ENCODE results near the gene NDST3.
A peak's percentile ranks its signal among the peaks of the same experiment; 100 is the strongest.

The NDST3 gene

GRCh38 chr4:118034053-118034785 is at the start of gene NDST3:
TSS of gene NDST3 (plus strand) at chr4:118034486. CDS start at chr4:118053911, 19,425 bp downstream.
- DNase-seq (ENCODE audit: low spot score): peak; percentile 97

DNA sequence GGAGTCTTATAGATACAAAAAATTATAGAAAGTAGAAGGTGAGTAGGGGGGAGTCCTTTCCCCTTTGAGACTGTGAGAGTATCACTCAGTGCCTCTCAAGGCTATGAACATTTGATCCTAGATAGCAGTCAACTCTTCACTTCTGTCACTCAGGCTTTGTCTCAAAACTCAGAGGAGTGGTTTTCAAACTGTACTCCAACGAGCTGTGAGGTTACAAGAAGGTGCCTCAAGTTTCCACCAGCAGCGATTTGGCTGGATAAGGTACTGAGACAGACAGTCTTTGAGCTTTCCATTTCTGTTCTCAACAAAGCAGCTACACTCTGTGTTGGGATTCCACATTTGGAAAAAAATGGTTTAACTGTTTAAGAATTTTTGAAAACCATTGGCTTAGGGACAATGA is 48.0 kb upstream of the NDST3 start:
- no peak for DNase-seq (ENCODE audit: low spot score)

DNA sequence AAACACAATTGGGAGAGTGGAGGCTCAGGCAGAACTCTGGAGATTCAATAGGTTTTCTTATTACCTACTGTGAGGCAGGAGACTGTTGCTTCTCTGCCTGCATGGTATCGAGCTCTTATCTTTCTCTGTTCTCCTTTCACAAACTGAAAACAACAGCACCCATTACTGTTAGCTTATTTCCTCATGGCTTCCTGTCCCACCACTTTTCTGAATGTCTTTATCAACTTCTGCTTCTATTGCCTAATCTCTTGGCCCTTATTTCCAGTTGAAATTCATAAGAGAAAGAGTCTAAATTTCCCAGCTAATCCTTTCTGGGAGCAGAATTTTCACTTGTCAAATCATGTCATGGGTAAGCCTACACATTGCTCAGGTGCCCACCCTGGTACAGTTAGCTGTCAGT is 46.8 kb upstream of the NDST3 start:
- DNase-seq (ENCODE audit: low spot score): no peak

GRCh38 chr4:117996891-117997290 is 37.4 kb upstream of the NDST3 start:
- peak; percentile 85 for DNase-seq (ENCODE audit: low spot score)

- DNase-seq (ENCODE audit: low spot score): no peak
Observed at GRCh38 chr4:118004088-118004487, 30.2 kb upstream of the NDST3 start.

GRCh38 chr4:118005883-118006282 is 28.4 kb upstream of the NDST3 start:
- no peak for DNase-seq (ENCODE audit: low spot score)

DNA sequence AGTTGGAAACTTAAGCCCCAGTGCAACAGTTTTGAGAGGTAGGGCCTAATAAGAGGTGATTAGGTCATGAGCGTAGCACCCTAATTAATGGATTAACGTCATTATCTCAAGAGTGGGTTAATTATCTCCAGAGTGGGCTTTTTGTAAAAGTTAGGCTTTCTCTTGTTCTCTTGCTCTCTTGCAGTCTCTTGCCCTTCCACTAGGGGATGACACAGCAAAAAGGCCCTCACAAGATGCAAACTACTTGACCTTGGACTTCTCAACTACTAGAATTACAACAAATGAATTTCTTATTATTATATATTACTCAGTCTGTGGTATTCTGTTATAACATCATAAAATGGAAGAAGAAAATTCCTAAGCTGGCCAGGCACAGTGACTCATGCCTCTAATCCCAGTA is 22.1 kb upstream of the NDST3 start:
- no peak for DNase-seq (ENCODE audit: low spot score)

GRCh38 chr4:118014831-118015230 is 19.5 kb upstream of the NDST3 start:
- DNase-seq (ENCODE audit: low spot score): no peak

GRCh38 chr4:118018381-118019145 is 15.7 kb upstream of the NDST3 start:
- no peak for DNase-seq (ENCODE audit: low spot score)

DNA sequence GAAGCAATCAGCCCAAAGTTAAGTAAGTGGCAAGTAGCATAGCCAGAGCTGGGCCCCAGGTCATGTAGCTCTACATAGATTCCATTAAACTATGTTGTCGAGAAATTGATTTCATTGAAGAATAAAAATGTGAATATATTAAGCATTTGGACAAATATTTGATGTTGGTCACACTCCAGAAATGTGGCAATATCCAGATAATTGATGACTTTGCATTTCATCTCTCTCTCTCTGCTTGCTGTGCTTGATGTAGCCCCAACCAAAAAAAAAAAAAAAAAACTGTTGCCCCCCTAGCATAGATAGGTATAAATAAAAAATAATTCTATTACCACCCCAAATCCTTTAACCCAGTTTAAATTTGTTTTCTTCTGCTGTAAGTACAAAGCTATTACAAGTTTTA is 7.5 kb upstream of the NDST3 start:
- DNase-seq (ENCODE audit: low spot score): no peak

- no peak for DNase-seq (ENCODE audit: low spot score)
Observed at GRCh38 chr4:118029224-118029623, 5.1 kb upstream of the NDST3 start.

DNA sequence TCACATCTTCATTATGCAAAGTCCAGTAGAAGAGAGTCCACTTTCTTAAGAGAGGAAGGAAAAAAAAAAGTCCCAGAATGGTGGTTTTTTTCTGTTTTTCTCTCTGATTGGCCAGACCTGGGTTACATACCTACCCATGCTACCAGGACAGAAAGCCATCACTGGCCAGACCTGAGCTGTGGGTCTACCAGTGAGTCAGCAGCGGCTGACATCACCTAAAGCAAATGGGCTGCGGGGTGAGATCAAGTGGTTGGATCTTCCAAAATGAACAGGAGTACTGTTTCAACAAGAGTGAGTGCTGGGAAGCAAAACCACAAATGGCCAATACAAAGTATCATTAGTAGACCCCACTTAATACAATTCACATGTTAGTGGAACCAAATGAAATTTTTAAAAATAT is 1.6 kb upstream of the NDST3 start:
- DNase-seq (ENCODE audit: low spot score): peak; percentile 69

- peak; percentile 65 for DNase-seq (ENCODE audit: low spot score)
Observed at GRCh38 chr4:118033148-118034052, 886 bp upstream of the NDST3 start.

- DNase-seq (ENCODE audit: low spot score): peak; percentile 40
Observed at GRCh38 chr4:118035309-118035708, 1.0 kb downstream of the NDST3 start.

DNA sequence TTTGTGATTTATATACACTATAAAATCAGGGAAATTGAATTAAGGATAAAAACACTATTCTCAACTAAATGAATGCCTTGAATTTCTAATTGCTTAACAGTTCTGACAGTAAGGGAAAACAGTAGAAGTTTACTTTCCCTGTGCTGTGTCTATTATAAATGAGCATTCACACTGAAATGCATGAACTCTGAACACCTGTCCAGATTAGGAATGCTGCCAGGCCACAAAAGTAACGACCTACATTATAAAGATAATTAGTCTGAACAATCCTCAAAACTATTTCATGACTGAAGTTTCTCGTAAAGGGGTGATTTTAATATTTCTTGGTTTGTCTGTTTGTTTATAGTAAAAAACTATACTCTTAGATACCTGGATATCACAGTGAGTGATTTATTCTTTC is 2.0 kb downstream of the NDST3 start:
- DNase-seq (ENCODE audit: low spot score): peak; percentile 44

- DNase-seq (ENCODE audit: low spot score): peak; percentile 23
Observed at GRCh38 chr4:118037955-118038354, 3.7 kb downstream of the NDST3 start.

GRCh38 chr4:118046323-118046722 is 12.0 kb downstream of the NDST3 start:
- no peak for DNase-seq (ENCODE audit: low spot score)

DNA sequence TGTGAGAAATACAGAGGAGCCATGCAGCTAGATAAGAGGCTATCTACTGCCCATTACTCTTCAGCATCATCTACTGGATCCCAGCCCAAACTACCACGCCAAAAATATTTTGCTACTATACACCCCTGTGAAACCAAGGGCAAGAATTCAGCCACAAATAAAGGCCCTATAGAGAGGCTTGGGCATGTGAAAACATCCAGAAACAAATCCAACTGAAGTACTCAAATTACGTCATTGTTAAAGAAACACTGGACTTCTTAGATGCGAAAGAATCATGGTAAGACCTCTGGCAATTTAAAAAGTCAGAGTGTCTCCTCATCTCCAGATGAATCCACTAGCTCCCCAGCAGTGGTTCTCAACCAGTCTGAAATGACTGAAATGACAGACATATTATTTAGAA is 12.8 kb downstream of the NDST3 start:
- no peak for DNase-seq (ENCODE audit: low spot score)

GRCh38 chr4:118058955-118059354 is 24.7 kb downstream of the NDST3 start:
- no peak for DNase-seq (ENCODE audit: low spot score)

DNA sequence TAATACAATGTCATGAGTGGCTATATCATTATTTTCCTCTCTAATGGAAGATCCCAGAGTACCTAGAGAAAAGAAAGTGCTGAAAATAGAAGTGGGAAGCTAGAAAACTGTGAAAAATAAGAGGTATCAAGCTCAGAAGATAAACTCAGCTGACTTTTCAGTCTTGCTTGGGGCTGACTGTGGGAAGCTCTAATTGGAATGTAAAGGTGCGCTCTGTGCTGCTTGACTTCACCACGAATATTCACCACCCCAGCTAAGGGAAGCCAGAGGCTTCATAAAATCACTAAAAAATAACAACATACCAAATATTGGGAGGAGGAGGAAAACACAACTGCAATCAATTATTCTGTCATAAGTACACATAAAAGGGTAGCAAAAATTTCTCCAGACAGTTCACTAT is 25.1 kb downstream of the NDST3 start:
- DNase-seq (ENCODE audit: low spot score): no peak

DNA sequence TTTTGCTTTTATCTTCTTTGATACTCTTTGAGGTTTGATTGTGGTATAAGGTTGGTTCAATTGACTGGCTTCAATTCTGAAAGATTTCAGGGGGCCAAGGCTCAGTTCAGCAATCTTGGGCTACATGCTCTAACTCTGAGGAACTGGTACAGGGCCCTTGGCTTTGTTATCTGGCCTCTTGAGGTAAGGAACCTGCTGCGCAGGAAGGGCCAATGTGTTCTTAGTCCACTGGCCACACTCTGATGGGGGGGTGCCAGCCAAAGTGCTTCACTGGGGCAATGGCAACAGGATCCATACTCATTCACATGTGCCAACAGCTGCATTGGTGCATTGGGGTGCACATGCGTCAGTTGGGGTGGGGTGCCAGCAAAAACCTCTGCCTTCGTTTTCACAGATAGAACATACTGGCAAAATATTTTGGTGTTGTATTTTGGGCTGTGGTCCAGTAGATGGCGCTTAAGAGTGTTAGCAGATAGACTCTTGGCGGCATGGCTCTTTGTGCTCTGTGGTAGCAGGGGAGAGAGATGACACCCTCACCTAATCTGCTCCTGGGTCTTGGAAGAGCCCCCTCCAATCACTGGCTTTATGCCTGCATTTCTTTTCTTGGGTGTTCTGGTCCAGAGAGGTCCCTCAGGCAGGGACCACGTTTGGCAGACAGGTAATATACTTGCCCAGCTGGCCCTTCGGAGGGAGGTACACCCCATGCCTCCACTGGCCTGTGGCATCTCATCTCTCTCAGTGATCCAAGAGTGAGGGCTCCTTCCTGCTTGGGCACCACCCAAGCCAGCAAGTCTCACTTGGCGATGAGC is 42.9 kb downstream of the NDST3 start:
- DNase-seq (ENCODE audit: low spot score): no peak

- DNase-seq (ENCODE audit: low spot score): no peak
Observed at GRCh38 chr4:118077767-118078105, 43.5 kb downstream of the NDST3 start.
